ENCODE data around the gene DHX35. TPM values are rescaled to one million over a fixed set of nuclear protein-coding genes. Genes with fewer than 3 reads are reported as not detected.

The DHX35 gene
- total RNA-seq, 3 donors from 2014 or later (not counting 1 experiment from before 2014, with no cell fraction given): 8.8 to 11.4 (median 10.2) TPM

GRCh38 chr20:39004508-39004907, 42.4 kb downstream of the DHX35 start:
- DNase-seq (peak in 1 of 2 donors; percentile 63), ATAC-seq (no peak)
- Histone ChIP-seq H3K4me3 (ENCODE audit: low read length) (no peak overlapping the region), H3K27me3 (ENCODE audit: control insufficient read depth, insufficient read depth, low read length) (no peaks in the 10 kb centered on the region), H3K36me3 (ENCODE audit: control insufficient read depth, insufficient read depth, low read length) (peaks cover 79% of the 10 kb centered on the region), H3K27ac (ENCODE audit: low read length) (no peak overlapping the region), H3K9me3 (ENCODE audit: control insufficient read depth, insufficient read depth, low read length) (no peaks in the 10 kb centered on the region), H3K4me1 (ENCODE audit: control insufficient read depth, insufficient read depth, low read length) (no peaks in the 10 kb centered on the region)
- 18% methylated on average over 1 of the region's 1 CpG for WGBS (ENCODE audit: insufficient coverage)
- Mint-ChIP-seq H3K4me1 (peaks cover 6 to 10% of the 10 kb centered on the region in 2 donors), H3K9me3 (no peaks in the 10 kb centered on the region), H3K36me3 (peaks cover 16% of the 10 kb centered on the region), H3K4me3 (no peak overlapping the region), H3K27ac (no peak overlapping the region), H3K27me3 (ENCODE audit: low read depth in 2 of 2) (no peaks in the 10 kb centered on the region)
- intact Hi-C loops (cut with micrococcal nuclease): no loop called here
- TF ChIP-seq, protein P1, sequence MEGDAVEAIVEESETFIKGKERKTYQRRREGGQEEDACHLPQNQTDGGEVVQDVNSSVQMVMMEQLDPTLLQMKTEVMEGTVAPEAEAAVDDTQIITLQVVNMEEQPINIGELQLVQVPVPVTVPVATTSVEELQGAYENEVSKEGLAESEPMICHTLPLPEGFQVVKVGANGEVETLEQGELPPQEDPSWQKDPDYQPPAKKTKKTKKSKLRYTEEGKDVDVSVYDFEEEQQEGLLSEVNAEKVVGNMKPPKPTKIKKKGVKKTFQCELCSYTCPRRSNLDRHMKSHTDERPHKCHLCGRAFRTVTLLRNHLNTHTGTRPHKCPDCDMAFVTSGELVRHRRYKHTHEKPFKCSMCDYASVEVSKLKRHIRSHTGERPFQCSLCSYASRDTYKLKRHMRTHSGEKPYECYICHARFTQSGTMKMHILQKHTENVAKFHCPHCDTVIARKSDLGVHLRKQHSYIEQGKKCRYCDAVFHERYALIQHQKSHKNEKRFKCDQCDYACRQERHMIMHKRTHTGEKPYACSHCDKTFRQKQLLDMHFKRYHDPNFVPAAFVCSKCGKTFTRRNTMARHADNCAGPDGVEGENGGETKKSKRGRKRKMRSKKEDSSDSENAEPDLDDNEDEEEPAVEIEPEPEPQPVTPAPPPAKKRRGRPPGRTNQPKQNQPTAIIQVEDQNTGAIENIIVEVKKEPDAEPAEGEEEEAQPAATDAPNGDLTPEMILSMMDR (IDR thresholded peaks at IDR 0.05): no peak

- Mint-ChIP-seq H3K4me3 (no peak overlapping the region), H3K27ac (no peak overlapping the region), H3K27me3 (ENCODE audit: low read depth in 2 of 2) (no peaks in the 10 kb centered on the region), H3K4me1 (peaks cover 6 to 7% of the 10 kb centered on the region in 2 donors), H3K36me3 (peaks cover 17% of the 10 kb centered on the region), H3K9me3 (no peaks in the 10 kb centered on the region)
- H3K36me3 ChIP-seq (ENCODE audit: control insufficient read depth, insufficient read depth, low read length): peaks cover 57% of the 10 kb centered on the region
- H3K9me3 ChIP-seq (ENCODE audit: control insufficient read depth, insufficient read depth, low read length): no peaks in the 10 kb centered on the region
- no peaks in the 10 kb centered on the region for H3K4me1 ChIP-seq (ENCODE audit: control insufficient read depth, insufficient read depth, low read length)
- intact Hi-C loops (cut with micrococcal nuclease): no loop called here
- no peak for ATAC-seq
- no CpG with 5 or more reads among the region's 1 CpG for WGBS (ENCODE audit: insufficient coverage)
- TF ChIP-seq, protein P1 (IDR thresholded peaks at IDR 0.05): no peak
- no peak overlapping the region for H3K27ac ChIP-seq (ENCODE audit: low read length)
- H3K4me3 ChIP-seq (ENCODE audit: low read length): no peak overlapping the region
- no peaks in the 10 kb centered on the region for H3K27me3 ChIP-seq (ENCODE audit: control insufficient read depth, insufficient read depth, low read length)
- DNase-seq: no peak
Observed at GRCh38 chr20:39009348-39009747, 47.2 kb downstream of the DHX35 start.

- Mint-ChIP-seq H3K4me1 (peaks cover 6 to 7% of the 10 kb centered on the region in 2 donors), H3K4me3 (no peak overlapping the region), H3K27me3 (ENCODE audit: low read depth in 2 of 2) (no peaks in the 10 kb centered on the region), H3K9me3 (no peaks in the 10 kb centered on the region), H3K27ac (no peak overlapping the region), H3K36me3 (peaks cover 17% of the 10 kb centered on the region)
- no peak overlapping the region for H3K27ac ChIP-seq (ENCODE audit: low read length)
- H3K4me1 ChIP-seq (ENCODE audit: control insufficient read depth, insufficient read depth, low read length): no peaks in the 10 kb centered on the region
- ATAC-seq (no peak), DNase-seq (no peak)
- no peaks in the 10 kb centered on the region for H3K9me3 ChIP-seq (ENCODE audit: control insufficient read depth, insufficient read depth, low read length)
- TF ChIP-seq, protein P1 (IDR thresholded peaks at IDR 0.05): no peak
- intact Hi-C loops (cut with micrococcal nuclease): no loop called here
- H3K4me3 ChIP-seq (ENCODE audit: low read length): no peak overlapping the region
- 100% methylated on average over 1 of the region's 1 CpG for WGBS (ENCODE audit: insufficient coverage)
- H3K36me3 ChIP-seq (ENCODE audit: control insufficient read depth, insufficient read depth, low read length): peaks cover 54% of the 10 kb centered on the region
- H3K27me3 ChIP-seq (ENCODE audit: control insufficient read depth, insufficient read depth, low read length): no peaks in the 10 kb centered on the region
Observed at GRCh38 chr20:39010496-39010895, 48.4 kb downstream of the DHX35 start.

DNA sequence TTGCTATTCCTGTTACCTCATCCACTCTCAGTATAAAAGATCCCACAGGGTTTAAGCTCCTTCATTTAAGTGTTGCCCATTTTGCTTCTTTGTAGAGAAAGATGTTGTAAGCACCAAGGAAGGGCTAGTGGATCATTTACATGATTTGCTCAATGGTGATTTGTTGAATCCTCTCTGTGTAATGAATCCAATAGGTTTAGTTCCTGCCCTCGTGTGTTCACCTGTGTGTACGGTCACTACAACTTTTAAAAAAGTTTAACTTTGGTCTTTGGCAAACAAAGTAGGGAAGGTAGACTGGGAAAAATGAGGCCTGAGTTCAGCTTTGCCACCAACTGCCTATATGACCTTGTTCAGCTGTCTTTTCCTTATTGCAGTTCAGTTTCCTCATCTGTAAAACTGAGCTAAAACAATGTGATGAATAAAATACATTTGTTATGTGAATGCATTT, 51.5 kb downstream of the DHX35 start:
- Histone ChIP-seq H3K4me3 (ENCODE audit: low read length) (no peak overlapping the region), H3K4me1 (ENCODE audit: control insufficient read depth, insufficient read depth, low read length) (no peaks in the 10 kb centered on the region), H3K36me3 (ENCODE audit: control insufficient read depth, insufficient read depth, low read length) (peaks cover 39% of the 10 kb centered on the region), H3K27me3 (ENCODE audit: control insufficient read depth, insufficient read depth, low read length) (no peaks in the 10 kb centered on the region), H3K27ac (ENCODE audit: low read length) (no peak overlapping the region), H3K9me3 (ENCODE audit: control insufficient read depth, insufficient read depth, low read length) (no peaks in the 10 kb centered on the region)
- H3K27me3 Mint-ChIP-seq (ENCODE audit: low read depth in 2 of 2): no peaks in the 10 kb centered on the region
- H3K27ac Mint-ChIP-seq: no peak overlapping the region
- no peak overlapping the region for H3K4me3 Mint-ChIP-seq
- H3K36me3 Mint-ChIP-seq: peaks cover 6% of the 10 kb centered on the region
- TF ChIP-seq, protein P1 (IDR thresholded peaks at IDR 0.05): no peak
- ATAC-seq (no peak), DNase-seq (no peak)
- intact Hi-C loops (cut with micrococcal nuclease): no loop called here
- WGBS (ENCODE audit: insufficient coverage): 97% methylated on average over 2 of the region's 2 CpGs
- no peaks in the 10 kb centered on the region for H3K9me3 Mint-ChIP-seq
- H3K4me1 Mint-ChIP-seq: peaks cover 4 to 6% of the 10 kb centered on the region in 2 donors

All from natural killer cell (primary cell).